Testis (tissue), 2 donors: ENCODE measurements around the gene SHC4.

ENCODE experiments used
- POLR2A ChIP-seq: fragments of 450-650 bp; IDR thresholded peaks from one replicate; pipeline ENCODE4 v1.6.1; 2017; ENCODE audit warnings: antibody characterized with exemption, mild to moderate bottlenecking, moderate library complexity
- TF ChIP-seq, protein P1 (sequence below), 3 experiments: fragments of 450-650 bp in 2 of 3; fragments of 200-600 bp in 1 of 3; sonication (generic) in 1 of 3; IDR thresholded peaks; one replicate each; pipeline ENCODE4 v1.5.1; 2016 to 2019; ENCODE audit warnings: antibody characterized with exemption in 3 of 3, mild to moderate bottlenecking in 2 of 3, moderate library complexity in 1 of 3

GRCh38 chr15:48981941-48982340 lies 18.2 kb upstream of the SHC4 start:
- TF ChIP-seq, protein P1, sequence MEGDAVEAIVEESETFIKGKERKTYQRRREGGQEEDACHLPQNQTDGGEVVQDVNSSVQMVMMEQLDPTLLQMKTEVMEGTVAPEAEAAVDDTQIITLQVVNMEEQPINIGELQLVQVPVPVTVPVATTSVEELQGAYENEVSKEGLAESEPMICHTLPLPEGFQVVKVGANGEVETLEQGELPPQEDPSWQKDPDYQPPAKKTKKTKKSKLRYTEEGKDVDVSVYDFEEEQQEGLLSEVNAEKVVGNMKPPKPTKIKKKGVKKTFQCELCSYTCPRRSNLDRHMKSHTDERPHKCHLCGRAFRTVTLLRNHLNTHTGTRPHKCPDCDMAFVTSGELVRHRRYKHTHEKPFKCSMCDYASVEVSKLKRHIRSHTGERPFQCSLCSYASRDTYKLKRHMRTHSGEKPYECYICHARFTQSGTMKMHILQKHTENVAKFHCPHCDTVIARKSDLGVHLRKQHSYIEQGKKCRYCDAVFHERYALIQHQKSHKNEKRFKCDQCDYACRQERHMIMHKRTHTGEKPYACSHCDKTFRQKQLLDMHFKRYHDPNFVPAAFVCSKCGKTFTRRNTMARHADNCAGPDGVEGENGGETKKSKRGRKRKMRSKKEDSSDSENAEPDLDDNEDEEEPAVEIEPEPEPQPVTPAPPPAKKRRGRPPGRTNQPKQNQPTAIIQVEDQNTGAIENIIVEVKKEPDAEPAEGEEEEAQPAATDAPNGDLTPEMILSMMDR (IDR thresholded peaks at IDR 0.05): no peak
- no peak for TF ChIP-seq POLR2A
